DND-41 (cell line): Measurements from ENCODE around the gene TFEB.
A peak's percentile ranks its signal among the peaks of the same experiment; 100 is the strongest.

Experiments
- ATAC-seq: fragments of 200-7000 bp; cut with Tn5 transposase; 3 replicates; pipeline ENCODE4 v1.9.1; 2021; ENCODE audit warnings: low read depth; ENCODE audit not compliant: insufficient read depth
- DNase-seq: peaks from one replicate; pipeline ENCODE4 v3.0.0-alpha.2; 2020
- H2AFZ ChIP-seq: 2 replicates; pipeline ENCODE4 v1.6.0; 2012; ENCODE audit warnings: low read depth, low read length
- H3K27ac ChIP-seq: 2 replicates; pipeline ENCODE4 v1.5.1; 2012; ENCODE audit warnings: low read length, inconsistent platforms
- H3K27me3 ChIP-seq: fragments of 200-600 bp; sonication (generic); 2 replicates; pipeline ENCODE4 v1.6.0; 2012; ENCODE audit warnings: low read length, mild to moderate bottlenecking, inconsistent platforms; ENCODE audit not compliant: insufficient read depth, poor library complexity
- H3K36me3 ChIP-seq: 2 replicates; pipeline ENCODE4 v1.5.1; 2012; ENCODE audit warnings: low read length, inconsistent platforms; ENCODE audit not compliant: insufficient read depth
- H3K4me1 ChIP-seq: 2 replicates; pipeline ENCODE4 v1.5.1; 2012; ENCODE audit warnings: mild to moderate bottlenecking, low read length; ENCODE audit not compliant: insufficient read depth
- H3K4me2 ChIP-seq: 2 replicates; pipeline ENCODE4 v1.6.0; 2012; ENCODE audit warnings: mild to moderate bottlenecking, moderate library complexity, low read length, inconsistent platforms; ENCODE audit not compliant: insufficient read depth
- H3K4me3 ChIP-seq, 2 experiments: fragments of 200-600 bp in 1 of 2; shearing (Covaris generic) in 1 of 2; 2 replicates each; pipeline ENCODE4 v1.5.1; 2012 to 2016; ENCODE audit warnings: inconsistent platforms in 2 of 2, low read length in 2 of 2, mild to moderate bottlenecking in 2 of 2, low read depth in 1 of 2, moderate library complexity in 1 of 2
- H3K79me2 ChIP-seq: 2 replicates; pipeline ENCODE4 v1.6.0; 2012; ENCODE audit warnings: low read length, inconsistent platforms; ENCODE audit not compliant: insufficient read depth
- H3K9ac ChIP-seq: 2 replicates; pipeline ENCODE4 v1.6.0; 2012; ENCODE audit warnings: low read depth, mild to moderate bottlenecking, inconsistent platforms, low read length, moderate library complexity
- H3K9me3 ChIP-seq: 2 replicates; pipeline ENCODE4 v1.5.1; 2012; ENCODE audit warnings: low read length, moderate library complexity, mild to moderate bottlenecking, inconsistent platforms; ENCODE audit not compliant: insufficient read depth, severe bottlenecking
- H4K20me1 ChIP-seq: 2 replicates; pipeline ENCODE4 v1.6.0; 2012; ENCODE audit warnings: low read length; ENCODE audit not compliant: insufficient read depth
- EZH2 ChIP-seq: IDR thresholded peaks from 3 replicates; pipeline ENCODE4 v1.6.1; 2012; ENCODE audit warnings: borderline replicate concordance, low read depth, mild to moderate bottlenecking, moderate library complexity, low read length, inconsistent platforms; ENCODE audit not compliant: severe bottlenecking
- TF ChIP-seq, protein P1 (sequence below): IDR thresholded peaks from 2 replicates; pipeline ENCODE4 v1.5.1; 2012; ENCODE audit warnings: borderline replicate concordance, low read length, moderate library complexity, mild to moderate bottlenecking; ENCODE audit not compliant: poor library complexity, severe bottlenecking; ENCODE audit errors: extremely low read depth

The TFEB gene

DNA sequence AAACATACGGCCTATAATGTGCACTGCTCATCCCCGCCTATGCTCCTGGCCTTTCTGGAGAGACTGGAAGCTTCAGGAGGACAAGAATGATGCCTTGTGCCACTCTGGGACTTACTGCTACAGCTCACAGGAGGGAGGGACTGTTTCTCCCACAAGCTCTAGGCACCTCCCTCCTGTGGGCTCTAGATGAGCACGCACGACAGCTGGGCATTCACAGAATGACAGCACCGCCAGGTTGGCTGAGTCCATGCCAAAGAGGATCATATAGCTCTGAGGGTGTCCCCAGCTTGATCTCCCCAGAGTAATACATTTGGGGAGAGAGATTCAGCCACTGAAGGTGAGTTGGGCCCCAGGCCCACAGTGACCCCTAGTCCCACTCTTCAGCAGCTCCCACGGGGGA, 21.9 kb upstream of the TFEB start:
- H3K4me3 ChIP-seq: no peak overlapping the region
- H3K79me2 ChIP-seq: no peaks in the 10 kb centered on the region
- no peaks in the 10 kb centered on the region for H4K20me1 ChIP-seq
- peaks cover 2% of the 10 kb centered on the region for H3K27me3 ChIP-seq
- no peak overlapping the region; the same call in 1 of the 2 replicates for H2AFZ ChIP-seq
- no peak overlapping the region for H3K4me2 ChIP-seq
- TF ChIP-seq EZH2: no peak
- TF ChIP-seq, protein P1, sequence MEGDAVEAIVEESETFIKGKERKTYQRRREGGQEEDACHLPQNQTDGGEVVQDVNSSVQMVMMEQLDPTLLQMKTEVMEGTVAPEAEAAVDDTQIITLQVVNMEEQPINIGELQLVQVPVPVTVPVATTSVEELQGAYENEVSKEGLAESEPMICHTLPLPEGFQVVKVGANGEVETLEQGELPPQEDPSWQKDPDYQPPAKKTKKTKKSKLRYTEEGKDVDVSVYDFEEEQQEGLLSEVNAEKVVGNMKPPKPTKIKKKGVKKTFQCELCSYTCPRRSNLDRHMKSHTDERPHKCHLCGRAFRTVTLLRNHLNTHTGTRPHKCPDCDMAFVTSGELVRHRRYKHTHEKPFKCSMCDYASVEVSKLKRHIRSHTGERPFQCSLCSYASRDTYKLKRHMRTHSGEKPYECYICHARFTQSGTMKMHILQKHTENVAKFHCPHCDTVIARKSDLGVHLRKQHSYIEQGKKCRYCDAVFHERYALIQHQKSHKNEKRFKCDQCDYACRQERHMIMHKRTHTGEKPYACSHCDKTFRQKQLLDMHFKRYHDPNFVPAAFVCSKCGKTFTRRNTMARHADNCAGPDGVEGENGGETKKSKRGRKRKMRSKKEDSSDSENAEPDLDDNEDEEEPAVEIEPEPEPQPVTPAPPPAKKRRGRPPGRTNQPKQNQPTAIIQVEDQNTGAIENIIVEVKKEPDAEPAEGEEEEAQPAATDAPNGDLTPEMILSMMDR: no peak
- DNase-seq (no peak), ATAC-seq (no peak)
- H3K4me1 ChIP-seq: no peaks in the 10 kb centered on the region
- no peaks in the 10 kb centered on the region for H3K36me3 ChIP-seq
- H3K9ac ChIP-seq: no peak overlapping the region
- no peak overlapping the region for H3K27ac ChIP-seq
- H3K9me3 ChIP-seq: no peaks in the 10 kb centered on the region

DNA sequence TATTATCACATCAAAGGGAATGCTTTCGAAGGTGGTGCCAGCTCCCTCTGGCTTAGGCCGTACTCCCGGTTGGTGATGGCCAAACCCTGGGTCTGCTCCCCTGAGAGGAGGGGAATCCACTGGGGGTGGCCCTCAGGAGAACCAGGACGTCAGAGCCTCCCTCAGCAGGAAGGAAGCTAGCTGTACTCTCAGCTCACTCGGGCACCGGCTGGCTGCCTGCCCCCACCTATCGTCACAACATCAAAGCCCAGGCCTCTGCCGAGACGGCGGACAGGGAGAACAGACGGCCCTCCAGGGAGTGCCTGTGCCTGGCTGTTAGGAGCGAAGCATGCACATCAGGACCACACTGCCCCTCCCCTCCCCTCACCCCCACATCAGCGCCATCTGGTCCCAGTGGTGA, 20.9 kb upstream of the TFEB start:
- Histone ChIP-seq H3K27me3 (peaks cover 2% of the 10 kb centered on the region), H2AFZ (no peak overlapping the region), H4K20me1 (no peaks in the 10 kb centered on the region), H3K4me1 (no peaks in the 10 kb centered on the region), H3K4me3 (no peak overlapping the region), H3K36me3 (no peaks in the 10 kb centered on the region), H3K9me3 (no peaks in the 10 kb centered on the region), H3K9ac (no peak overlapping the region), H3K79me2 (no peaks in the 10 kb centered on the region), H3K27ac (no peak overlapping the region), H3K4me2 (no peak overlapping the region)
- ATAC-seq: peak; percentile 27; the same call in 1 of the 3 replicates
- no peak for TF ChIP-seq EZH2
- TF ChIP-seq, protein P1: no peak
- no peak for DNase-seq

DNA sequence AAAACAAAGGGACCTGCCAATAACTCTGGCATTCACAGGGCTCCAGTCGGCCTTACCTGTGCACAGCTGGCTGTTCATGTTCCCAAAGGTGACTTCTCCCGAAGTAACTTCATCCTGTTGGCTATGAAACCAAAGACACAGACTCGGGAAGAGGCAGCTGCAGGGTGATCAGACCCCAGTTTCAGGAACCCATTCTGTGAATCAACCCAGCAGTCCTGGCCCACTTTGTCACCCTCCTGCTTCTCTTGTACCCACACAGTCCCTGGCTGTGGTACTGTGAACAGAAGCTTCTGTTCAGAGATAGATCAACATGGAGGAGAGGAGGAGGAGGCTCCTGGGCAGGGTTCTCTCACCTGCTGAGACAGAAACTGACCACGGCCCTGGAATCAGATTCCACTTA, 20.5 kb upstream of the TFEB start:
- TF ChIP-seq EZH2: no peak
- TF ChIP-seq, protein P1: no peak
- ATAC-seq: no peak
- no peaks in the 10 kb centered on the region for H3K36me3 ChIP-seq
- no peak overlapping the region for H3K4me3 ChIP-seq
- no peaks in the 10 kb centered on the region for H3K9me3 ChIP-seq
- no peak overlapping the region for H2AFZ ChIP-seq
- H3K4me1 ChIP-seq: no peaks in the 10 kb centered on the region
- no peak overlapping the region for H3K9ac ChIP-seq
- no peak overlapping the region for H3K4me2 ChIP-seq
- no peak overlapping the region for H3K27ac ChIP-seq
- H3K27me3 ChIP-seq: peaks cover 2% of the 10 kb centered on the region
- DNase-seq: no peak
- no peaks in the 10 kb centered on the region for H3K79me2 ChIP-seq
- H4K20me1 ChIP-seq: no peaks in the 10 kb centered on the region

DNA sequence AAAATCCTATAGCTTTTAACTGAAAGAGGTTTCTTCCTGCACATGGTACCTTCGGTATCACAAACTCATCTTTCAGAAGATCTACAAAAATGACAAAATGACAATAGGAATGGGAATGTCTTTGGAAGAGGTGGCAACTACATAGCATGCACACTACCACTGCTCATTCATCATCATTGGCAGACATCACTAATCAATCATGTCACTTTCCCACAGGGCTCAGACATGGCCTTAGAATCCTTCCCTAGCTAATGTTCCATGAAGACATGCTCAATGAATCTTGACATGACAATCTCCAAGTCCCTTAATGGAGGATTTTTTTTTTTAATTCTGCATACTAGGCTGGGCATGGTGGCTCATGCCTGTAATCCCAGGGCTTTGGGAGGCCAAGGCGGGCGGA, 15.0 kb upstream of the TFEB start:
- H3K9ac ChIP-seq: no peak overlapping the region
- no peak for DNase-seq
- ATAC-seq: no peak

More for the DNA sequence above, 15.0 kb upstream of the TFEB start:
- no peak overlapping the region for H3K4me3 ChIP-seq
- H3K79me2 ChIP-seq: no peaks in the 10 kb centered on the region
- no peaks in the 10 kb centered on the region for H3K36me3 ChIP-seq
- no peaks in the 10 kb centered on the region for H3K4me1 ChIP-seq
- H2AFZ ChIP-seq: no peak overlapping the region
- TF ChIP-seq EZH2: no peak
- TF ChIP-seq, protein P1: no peak
- no peak overlapping the region for H3K4me2 ChIP-seq
- no peak overlapping the region for H3K27ac ChIP-seq
- H3K27me3 ChIP-seq: no peaks in the 10 kb centered on the region
- no peaks in the 10 kb centered on the region for H3K9me3 ChIP-seq
- no peaks in the 10 kb centered on the region for H4K20me1 ChIP-seq
